B cell (primary cell): ENCODE results near the gene GFAP. TPM values are rescaled to one million over a fixed set of nuclear protein-coding genes. Genes with fewer than 3 reads are reported as not detected.

Source experiments
- ATAC-seq: fragments of 200-7000 bp; cut with Tn5 transposase; one replicate; pipeline ENCODE4 v1.10.0; 2021; ENCODE audit warnings: low read depth, mild to moderate bottlenecking, moderate number of reproducible peaks, moderate library complexity
- CTCF ChIA-PET: fragments of 350-600 bp; sonication (Branson Sonifier 250); formaldehyde crosslinking; loops from one replicate; lab custom pipeline; 2021; ENCODE audit warnings: antibody characterized with exemption, inconsistent platforms; lab: Charles Lee
- POLR2A ChIA-PET: fragments of 350-600 bp; sonication (Branson Sonifier 250); formaldehyde crosslinking; loops from one replicate; lab custom pipeline; 2021; ENCODE audit warnings: antibody characterized with exemption; lab: Charles Lee
- DNase-seq: peaks from one replicate; pipeline ENCODE4 v3.0.0; 2013
- H2AFZ ChIP-seq: 2 replicates; pipeline ENCODE4 v1.6.1; 2012; ENCODE audit warnings: mild to moderate bottlenecking, low read depth, low read length; ENCODE audit not compliant: insufficient read depth, poor library complexity, severe bottlenecking
- H3K27ac ChIP-seq, 2 donors: 1 replicate in 1 of 2; 2 replicates in 1 of 2; pipeline ENCODE4 v1.5.1; 2012 to 2013; ENCODE audit warnings: low read length in 2 of 2, mild to moderate bottlenecking in 2 of 2, moderate library complexity in 1 of 2
- H3K27me3 ChIP-seq, 4 experiments: fragments of 200-600 bp in 1 of 4; sonication (generic) in 1 of 4; replicated peaks in 1 of 4; 1 replicate in 2 of 4; 2 replicates in 2 of 4; pipeline versions ENCODE4 v1.6.1 to v1.7.0; 2013 to 2016; ENCODE audit warnings: low read length in 3 of 4, mild to moderate bottlenecking in 2 of 4, mixed read lengths in 1 of 4, moderate library complexity in 1 of 4; ENCODE audit not compliant: insufficient read depth in 4 of 4, control insufficient read depth in 3 of 4; ENCODE audit errors: control extremely low read depth in 1 of 4
- H3K36me3 ChIP-seq, 2 experiments: replicated peaks in 1 of 2; 1 replicate in 1 of 2; 2 replicates in 1 of 2; pipeline versions ENCODE4 v1.6.1 to v1.7.1; 2013; ENCODE audit warnings: low read length in 1 of 2; ENCODE audit not compliant: insufficient read depth in 2 of 2, control insufficient read depth in 1 of 2; ENCODE audit errors: control extremely low read depth in 1 of 2, extremely low read depth in 1 of 2
- H3K4me1 ChIP-seq, 2 donors: fragments of 200-600 bp in 1 of 2; sonication (generic) in 1 of 2; 1 replicate in 1 of 2; 2 replicates in 1 of 2; pipeline versions ENCODE4 v1.5.1 to v1.6.1; 2013 to 2017; ENCODE audit warnings: low read length in 2 of 2; ENCODE audit not compliant: control insufficient read depth in 2 of 2, insufficient read depth in 2 of 2
- H3K4me2 ChIP-seq: replicated peaks from 2 replicates; pipeline ENCODE3; 2012; ENCODE audit warnings: mild to moderate bottlenecking, low read depth, low read length; ENCODE audit not compliant: poor library complexity, severe bottlenecking
- H3K4me3 ChIP-seq, 5 experiments: fragments of 200-600 bp in 1 of 5; sonication (generic) in 1 of 5; 1 replicate in 3 of 5; 2 replicates in 2 of 5; pipeline versions ENCODE4 v1.5.1 to v1.7.0; 2011 to 2016; ENCODE audit warnings: low read length in 4 of 5, mild to moderate bottlenecking in 4 of 5, low read depth in 2 of 5, control low read depth in 1 of 5, moderate library complexity in 1 of 5; ENCODE audit not compliant: insufficient read depth in 1 of 5; ENCODE audit errors: control extremely low read depth in 1 of 5, extremely low read depth in 1 of 5
- H3K79me2 ChIP-seq: fragments of 200-600 bp; sonication (generic); one replicate; pipeline ENCODE4 v1.6.0; 2016; ENCODE audit warnings: low read length; ENCODE audit not compliant: control insufficient read depth, insufficient read depth
- H3K9ac ChIP-seq: fragments of 200-600 bp; sonication (generic); 2 replicates; pipeline ENCODE4 v1.6.1; 2017; ENCODE audit warnings: mild to moderate bottlenecking, low read length, moderate library complexity
- H3K9me3 ChIP-seq, 3 donors: one replicate each; pipeline versions ENCODE4 v1.6.1 to v1.7.1; 2013; ENCODE audit warnings: low read length in 2 of 3; ENCODE audit not compliant: control insufficient read depth in 2 of 3, insufficient read depth in 1 of 3; ENCODE audit errors: control extremely low read depth in 1 of 3
- H4K20me1 ChIP-seq: 2 replicates; pipeline ENCODE4 v1.6.0; 2012; ENCODE audit warnings: mild to moderate bottlenecking, low read length; ENCODE audit not compliant: insufficient read depth, control insufficient read depth, poor library complexity, severe bottlenecking
- H3K27ac Mint-ChIP-seq: one replicate; pipeline ENCODE4 v1.8.0; 2021; ENCODE audit warnings: mixed read lengths
- H3K27me3 Mint-ChIP-seq: one replicate; pipeline ENCODE4 v1.8.0; 2021; ENCODE audit warnings: mixed read lengths
- H3K4me1 Mint-ChIP-seq: one replicate; pipeline ENCODE4 v1.8.0; 2021; ENCODE audit warnings: mixed read lengths
- H3K4me3 Mint-ChIP-seq: one replicate; pipeline ENCODE4 v1.8.0; 2021; ENCODE audit warnings: mixed read lengths
- H3K9me3 Mint-ChIP-seq: one replicate; pipeline ENCODE4 v1.8.0; 2022; ENCODE audit warnings: mixed read lengths; ENCODE audit not compliant: insufficient read depth
- CTCF ChIP-seq: fragments of 200-600 bp; IDR thresholded peaks from one replicate; pipeline ENCODE4 v1.8.0; 2022; ENCODE audit warnings: antibody characterized with exemption, mild to moderate bottlenecking
- EZH2 ChIP-seq: IDR thresholded peaks from 2 replicates; pipeline ENCODE4 v1.6.1; 2012; ENCODE audit warnings: borderline replicate concordance, low read depth, mild to moderate bottlenecking, moderate library complexity, low read length; ENCODE audit not compliant: insufficient read depth, poor library complexity, severe bottlenecking
- WGBS: methylation state at CpG from one replicate; pipeline ENCODE4 v1.1.5; 2013; ENCODE audit warnings: missing lambda C conversion rate; ENCODE audit not compliant: insufficient coverage; 5-methylcytosine and 5-hydroxymethylcytosine counted together
- intact Hi-C: fragments of 100-400 bp; cut with micrococcal nuclease; formaldehyde crosslinking; loops from one replicate; pipeline ENCODE4 v1.10.0; 2022
- polyA plus RNA-seq: library from polyadenylated mRNA; depleted of rRNA; stranded (reverse); fragments of >200 nt; gene quantifications from 2 replicates; pipeline ENCODE4 v1.2.3, GENCODE V29; 2012
- total RNA-seq, 2 donors: library from RNA; stranded (reverse); fragments of 120-200 nt in 1 of 2; gene quantifications; 1 replicate in 1 of 2; 2 replicates in 1 of 2; pipeline versions ENCODE4 v1.2.3 to v1.2.4, GENCODE V29; 2013 to 2022

The GFAP gene
- total and polyA plus RNA-seq, 2 donors (not counting 1 experiment from before 2014, with no cell fraction given), result not detected

DNA sequence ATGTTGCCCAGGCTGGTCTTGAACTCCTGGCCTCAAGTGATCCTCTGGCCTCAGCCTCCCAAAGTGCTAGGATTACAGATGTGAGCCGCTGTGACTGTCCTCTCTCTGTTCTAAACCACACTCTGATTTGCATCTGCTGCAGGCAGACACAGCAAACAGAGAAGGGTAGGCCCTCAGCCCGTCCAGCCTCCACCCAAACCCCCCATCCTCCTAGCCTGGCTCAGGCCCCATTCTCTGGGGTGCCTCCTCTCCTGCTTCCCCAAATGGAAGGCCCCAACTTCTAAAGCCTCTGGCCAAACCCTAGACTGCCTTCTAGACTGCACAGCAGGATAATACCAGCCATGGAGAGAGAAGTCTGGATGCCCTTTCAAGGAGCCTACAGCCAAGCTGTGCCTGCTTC, 4.1 kb upstream of the GFAP start:
- Histone ChIP-seq H3K36me3 (no peaks in the 10 kb centered on the region), H3K4me2 (no peak overlapping the region), H2AFZ (no peak overlapping the region), H3K9ac (no peak overlapping the region), H3K4me1 (peaks cover 10 to 13% of the 10 kb centered on the region in 2 donors), H3K27me3 (peaks cover 0 to 33% (median 6%) of the 10 kb centered on the region in 4 experiments), H3K79me2 (no peaks in the 10 kb centered on the region), H3K9me3 (no peaks in the 10 kb centered on the region), H3K4me3 (no peak overlapping the region), H3K27ac (no peak overlapping the region), H4K20me1 (no peaks in the 10 kb centered on the region)
- Mint-ChIP-seq H3K27ac (no peak overlapping the region), H3K4me3 (no peak overlapping the region), H3K9me3 (no peaks in the 10 kb centered on the region), H3K4me1 (peaks cover 12% of the 10 kb centered on the region), H3K27me3 (peaks cover 10% of the 10 kb centered on the region)
- intact Hi-C loops, result no loop called here
- POLR2A ChIA-PET, result no interaction called here
- ATAC-seq (no peak), DNase-seq (no peak)
- 81% methylated on average over 2 of the region's 2 CpGs for WGBS
- TF ChIP-seq EZH2 (no peak), CTCF (no peak)
- CTCF ChIA-PET, result interaction anchor here (1.0 to 6.0 kb wide), 10 partner anchors 8 to 179 kb away, joined by 3 to 95 read pairs (median 4); a partner anchor contains a TSS

- Histone ChIP-seq H3K4me1 (peaks cover 10 to 13% of the 10 kb centered on the region in 2 donors), H2AFZ (no peak overlapping the region), H3K27me3 (peaks cover 0 to 38% (median 6%) of the 10 kb centered on the region in 4 experiments), H3K36me3 (no peaks in the 10 kb centered on the region), H3K4me2 (no peak overlapping the region), H3K4me3 (no peak overlapping the region), H3K9me3 (no peaks in the 10 kb centered on the region), H4K20me1 (no peaks in the 10 kb centered on the region), H3K9ac (no peak overlapping the region), H3K27ac (no peak overlapping the region), H3K79me2 (no peaks in the 10 kb centered on the region)
- H3K27ac Mint-ChIP-seq, result no peak overlapping the region
- DNase-seq (no peak), ATAC-seq (no peak)
- WGBS, result 86% methylated on average over 1 of the region's 2 CpGs
- ChIA-PET CTCF (interaction anchor here (0.9 to 6.0 kb wide), 4 partner anchors 104 to 279 kb away, joined by 4 to 95 read pairs (median 6); no protein-coding TSS in a partner anchor), POLR2A (interaction anchor here (0.6 kb wide), 1 partner anchor 237 kb away, joined by 12 read pairs; no protein-coding TSS in a partner anchor)
- H3K4me3 Mint-ChIP-seq, result no peak overlapping the region
- TF ChIP-seq EZH2 (no peak), CTCF (no peak)
- H3K9me3 Mint-ChIP-seq, result no peaks in the 10 kb centered on the region
- intact Hi-C loops, result no loop called here
- H3K27me3 Mint-ChIP-seq, result peaks cover 22% of the 10 kb centered on the region
- H3K4me1 Mint-ChIP-seq, result peaks cover 16% of the 10 kb centered on the region
Observed at GRCh38 chr17:44918006-44918405, 2.7 kb upstream of the GFAP start.
